TTC549 (cell line): Measurements from ENCODE around the gene CYP24A1.
"Not testable (repeated sequence)": the region's sequence is repeated elsewhere in the genome, so short reads cannot be mapped to it uniquely, and the experiment has no call there.

Experiments used
- FAIRE-seq: peaks from 2 replicates; lab custom pipeline; 2012; peaks lifted over from hg19 to GRCh38; lab: Jason Lieb, UNC

The CYP24A1 gene

GRCh38 chr20:54132612-54133433, 41.0 kb downstream of the CYP24A1 start:
- FAIRE-seq, result no peak

GRCh38 chr20:54131675-54132611, 41.8 kb downstream of the CYP24A1 start:
- no peak for FAIRE-seq

DNA sequence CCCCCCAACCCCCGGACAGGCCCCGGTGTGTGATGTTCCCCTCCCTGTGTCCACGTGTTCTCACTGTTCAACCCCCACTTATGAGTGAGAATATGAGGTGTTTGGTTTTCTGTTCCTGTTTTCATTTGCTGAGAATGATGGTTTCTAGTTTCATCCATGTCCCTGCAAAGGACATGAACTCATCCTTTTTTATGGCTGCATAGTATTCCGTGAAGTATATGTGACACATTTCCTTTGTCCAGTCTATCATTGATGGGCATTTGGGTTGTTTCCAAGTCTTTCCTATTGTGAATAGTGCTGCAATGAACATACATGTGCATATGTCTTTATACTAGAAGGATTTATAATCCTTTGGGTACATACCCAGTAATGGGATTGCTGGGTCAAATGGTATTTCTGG, 42.7 kb downstream of the CYP24A1 start:
- not testable (repeated sequence) for FAIRE-seq

GRCh38 chr20:54129350-54129749, 44.4 kb downstream of the CYP24A1 start:
- FAIRE-seq, result no peak

DNA sequence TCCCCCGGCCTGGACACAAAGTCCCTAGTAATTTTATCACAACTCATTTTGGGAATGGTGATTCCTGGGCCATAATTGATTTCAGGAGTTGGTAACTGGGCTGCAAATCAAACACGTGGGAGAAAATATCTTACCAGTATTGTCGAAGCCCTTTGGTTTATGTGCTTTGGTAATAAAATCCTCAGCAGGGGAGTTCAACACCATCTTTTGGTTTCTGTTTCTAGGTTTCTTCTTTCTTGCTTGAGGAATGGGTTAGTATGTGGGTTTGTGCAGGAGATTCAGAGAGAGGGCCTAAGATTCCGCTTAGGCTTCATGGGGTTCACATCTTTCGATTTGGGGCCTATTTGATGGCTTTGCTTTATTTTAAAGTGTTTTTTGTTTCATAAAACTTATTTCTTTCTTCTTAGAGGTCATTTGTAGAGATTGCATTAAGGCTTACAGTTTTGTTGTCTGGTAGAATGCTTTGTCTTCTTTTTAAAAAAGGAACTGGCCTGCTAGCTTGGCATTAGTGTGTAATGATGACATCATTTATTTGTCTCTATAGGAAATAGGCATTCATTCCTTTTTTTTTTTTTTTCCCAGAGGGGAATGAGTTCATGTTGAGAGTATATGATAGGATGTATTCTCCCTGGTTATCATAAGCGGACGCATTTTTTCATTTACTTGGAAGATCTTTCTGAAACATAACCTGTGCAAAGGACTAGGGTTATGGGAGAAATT, 45.8 kb downstream of the CYP24A1 start:
- FAIRE-seq, result no peak

DNA sequence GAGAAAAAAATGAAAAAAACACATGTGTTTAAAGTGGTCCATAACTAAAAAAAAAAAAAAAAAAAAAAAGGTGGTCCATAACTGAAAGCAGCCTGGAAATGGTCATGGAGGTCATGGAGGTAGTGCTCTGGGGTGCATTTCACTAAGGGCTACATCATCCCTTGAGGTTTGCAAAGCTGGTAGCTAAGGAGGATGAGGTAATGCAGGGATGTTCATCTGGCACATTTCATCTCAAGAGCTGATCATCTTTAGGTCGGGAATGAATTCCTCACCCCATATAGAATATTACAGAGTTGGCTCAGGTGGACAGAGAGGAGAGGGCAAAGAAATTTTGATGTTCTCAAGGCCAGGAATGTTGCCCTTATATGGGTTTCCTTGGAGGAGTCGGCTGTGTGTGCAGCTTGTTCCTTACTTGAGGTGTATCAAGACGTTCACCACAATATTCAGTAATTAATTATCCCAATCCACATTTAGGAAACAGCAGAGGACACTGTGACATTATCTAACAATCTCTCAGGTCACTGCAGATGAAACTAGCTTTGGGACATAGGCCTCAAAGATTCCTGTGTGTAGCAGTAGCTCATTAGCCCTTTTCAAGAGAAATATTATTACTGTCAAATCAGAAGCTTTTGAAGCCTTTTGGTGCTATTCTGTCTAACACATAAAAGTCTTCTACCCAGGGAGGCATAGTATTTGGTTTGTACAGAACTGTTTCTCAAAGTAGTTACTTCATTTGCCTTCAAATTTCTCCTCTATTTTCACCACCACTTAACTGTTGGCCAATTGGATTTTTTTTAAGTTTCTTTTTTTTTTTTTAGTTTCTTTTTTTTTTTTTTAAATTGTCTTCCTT, 46.8 kb downstream of the CYP24A1 start:
- FAIRE-seq, result no peak

- not testable (repeated sequence) for FAIRE-seq
These were observed 47.5 kb downstream of the CYP24A1 start for GRCh38 chr20:54126328-54126727.

DNA sequence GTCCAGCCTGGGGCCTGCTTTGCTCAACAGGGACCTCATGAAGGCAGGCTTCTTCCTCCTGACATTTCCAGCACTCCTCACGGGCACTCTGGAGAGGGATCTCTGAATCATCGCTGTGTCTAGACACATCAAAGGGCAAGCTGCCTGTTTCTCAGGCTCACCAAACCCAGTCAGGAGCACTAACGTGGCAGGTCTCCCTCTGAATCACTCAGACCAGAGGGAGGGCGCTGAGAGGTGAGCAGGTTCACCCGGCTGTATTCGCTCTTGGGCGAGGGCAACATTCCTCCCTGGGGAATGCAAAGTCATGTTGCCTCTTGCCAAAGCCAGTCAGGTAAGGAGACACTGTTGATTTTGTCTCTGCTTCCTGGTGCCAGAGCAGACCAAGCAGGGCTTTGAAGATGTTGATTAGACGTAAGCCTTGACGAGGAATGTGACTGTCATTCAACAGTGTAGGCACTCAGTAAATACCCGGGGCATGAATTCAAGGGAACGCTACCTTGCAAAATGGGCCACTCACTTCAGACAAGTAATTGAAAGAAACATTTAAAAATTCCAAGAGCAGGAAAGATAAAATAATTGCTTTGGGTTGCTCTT, 50.1 kb downstream of the CYP24A1 start:
- no peak for FAIRE-seq

DNA sequence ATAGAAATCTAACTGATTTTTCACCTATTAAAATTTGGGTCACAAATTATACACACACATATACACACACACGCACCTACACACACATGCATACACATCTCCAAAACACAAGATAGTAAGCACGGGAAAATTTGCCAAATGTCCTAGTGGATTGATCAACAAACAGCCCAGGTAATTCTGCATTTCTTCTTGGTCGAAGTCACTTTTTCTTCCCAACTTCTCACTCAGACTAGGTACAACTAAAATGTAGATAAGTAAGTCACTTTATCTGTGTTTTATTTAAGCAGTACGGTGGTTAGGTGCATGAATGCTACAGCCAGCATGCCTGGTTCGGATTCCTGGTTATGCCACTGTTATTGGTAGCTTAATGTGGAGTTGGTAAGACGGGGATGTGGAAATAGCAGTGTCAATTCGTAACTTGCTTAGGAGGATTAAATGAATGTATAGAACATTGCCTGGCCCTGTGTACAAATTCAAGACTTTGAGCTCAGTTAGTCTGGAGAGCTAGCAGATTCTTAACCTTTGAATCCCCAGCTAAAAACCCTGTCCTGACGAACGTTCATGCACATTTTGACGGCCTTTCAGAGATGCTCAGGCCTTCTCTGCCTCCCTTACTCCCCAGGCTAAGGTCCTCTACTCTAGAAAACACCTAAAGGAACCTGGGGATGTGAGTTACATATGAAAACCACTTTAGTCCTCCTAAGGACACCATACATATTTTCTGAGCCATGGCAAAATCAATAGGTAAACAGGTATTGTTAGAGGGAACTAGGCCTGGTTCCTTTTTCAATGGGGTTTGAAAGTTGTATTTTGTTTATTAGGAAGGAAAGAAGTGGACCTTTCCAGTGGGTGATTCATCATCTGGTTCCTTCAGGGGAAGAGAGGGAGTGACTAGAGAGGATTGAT, 50.9 kb downstream of the CYP24A1 start:
- no peak for FAIRE-seq

DNA sequence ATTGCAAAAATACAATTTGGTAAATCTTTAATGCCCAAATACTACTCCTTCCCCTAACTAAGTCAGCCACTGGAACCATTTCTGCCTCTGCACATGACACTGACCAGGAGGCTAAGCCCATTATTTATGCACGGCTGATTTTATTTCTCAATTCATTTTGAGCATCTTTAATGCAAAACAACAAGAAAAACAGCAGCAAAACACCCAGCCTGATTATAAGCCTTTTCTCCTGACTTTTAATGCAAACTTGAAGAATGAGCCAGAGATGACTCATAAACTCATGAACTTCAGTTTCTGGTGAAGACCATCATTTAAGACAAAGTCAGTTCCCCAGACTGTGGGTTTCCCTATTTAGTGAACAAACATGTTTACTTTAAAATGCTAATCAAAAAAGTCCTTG, 51.6 kb downstream of the CYP24A1 start:
- no peak for FAIRE-seq

DNA sequence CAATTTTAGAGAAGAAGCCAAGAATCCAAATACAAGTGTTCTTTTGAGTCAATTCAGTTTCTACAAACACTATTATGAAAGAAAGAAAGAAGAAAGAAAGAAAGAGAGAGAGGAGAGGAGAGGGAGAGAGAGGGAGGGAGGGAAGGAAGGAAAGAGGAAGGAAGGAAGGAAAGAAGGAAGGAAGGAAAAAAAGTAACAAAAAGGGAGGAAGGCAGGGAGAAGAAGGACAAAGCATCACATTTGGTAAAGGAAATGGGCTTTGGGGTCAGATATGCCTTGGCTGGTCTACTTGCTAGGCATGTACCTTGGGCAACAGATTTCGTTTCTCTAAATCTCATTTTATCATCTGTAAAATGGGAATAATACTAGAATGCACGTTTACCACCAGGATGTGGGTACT, 54.0 kb downstream of the CYP24A1 start:
- FAIRE-seq, result no peak

- no peak for FAIRE-seq
These were observed 55.4 kb downstream of the CYP24A1 start for GRCh38 chr20:54118220-54119001.

DNA sequence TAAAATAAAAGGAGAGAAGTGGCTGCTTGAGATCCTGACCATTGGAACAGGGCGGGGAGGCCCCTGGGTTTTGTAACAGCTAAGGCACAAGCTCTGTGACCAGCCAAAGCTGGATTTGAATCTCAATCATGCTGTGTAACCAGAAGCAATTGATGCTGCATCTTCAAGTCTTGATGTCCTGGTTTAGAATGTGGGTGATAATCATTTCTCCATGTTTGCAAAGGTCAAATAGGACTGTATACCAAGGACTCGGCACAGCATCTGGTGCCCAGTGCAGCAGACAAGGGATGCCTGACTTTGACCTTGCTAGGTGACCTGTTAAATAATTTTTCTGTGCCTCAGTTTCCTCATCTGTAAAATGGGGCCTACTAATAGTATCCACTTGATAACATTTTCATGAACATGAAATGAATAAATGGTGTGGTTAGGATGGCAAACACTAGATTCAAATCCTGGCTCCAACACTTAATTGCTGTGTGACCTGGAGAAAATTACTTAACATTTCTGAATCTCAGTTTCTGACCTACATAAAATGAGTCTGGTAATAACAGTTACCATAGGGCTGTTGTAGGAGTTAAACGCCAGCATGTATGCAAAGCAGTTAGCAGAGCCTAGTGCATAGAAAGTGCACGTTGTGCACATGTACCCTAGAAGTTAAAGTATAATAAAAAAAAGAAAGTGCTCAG, 57.1 kb downstream of the CYP24A1 start:
- no peak for FAIRE-seq

GRCh38 chr20:54115172-54115854, 58.5 kb downstream of the CYP24A1 start:
- FAIRE-seq, result no peak

DNA sequence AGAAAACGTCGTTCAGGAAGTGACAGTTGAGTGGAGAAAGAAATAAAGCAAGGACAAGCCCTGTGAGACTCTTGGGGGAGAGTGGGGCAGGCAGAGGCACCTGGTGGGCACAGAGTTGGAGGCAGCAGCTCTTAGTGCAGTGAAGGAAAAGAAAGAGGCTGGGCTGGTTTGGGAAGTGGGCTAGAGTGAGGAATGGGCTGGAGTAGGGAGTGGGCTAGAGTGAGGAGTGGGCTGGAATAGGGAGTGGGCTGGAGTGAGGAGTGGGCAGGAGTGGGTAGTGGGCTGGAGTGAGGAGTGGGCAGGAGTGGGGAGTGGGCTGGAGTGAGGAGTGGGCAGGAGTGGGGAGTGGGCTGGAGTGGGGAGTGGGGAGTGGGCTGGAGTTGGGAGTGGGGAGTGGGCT, 59.7 kb downstream of the CYP24A1 start:
- FAIRE-seq, result no peak

DNA sequence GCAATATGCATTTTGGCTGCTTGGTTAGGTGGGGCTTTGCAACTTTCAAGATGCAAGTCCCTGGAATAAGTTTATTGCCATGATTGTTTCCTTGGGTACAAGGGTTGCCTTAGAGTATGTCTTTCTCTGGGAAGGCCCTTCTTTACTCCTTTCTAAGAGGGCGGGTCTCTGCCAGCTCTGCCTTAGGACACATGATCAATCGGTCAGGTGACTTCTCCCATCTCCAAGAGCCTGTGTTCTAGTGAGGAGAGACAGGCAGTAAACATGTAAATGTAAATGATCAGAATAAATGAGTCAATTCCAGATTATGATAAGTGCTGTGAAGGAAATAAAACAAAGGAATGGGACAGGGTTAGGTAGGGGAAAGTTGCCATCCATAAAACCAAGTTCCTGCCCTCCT, 60.2 kb downstream of the CYP24A1 start:
- no peak for FAIRE-seq

DNA sequence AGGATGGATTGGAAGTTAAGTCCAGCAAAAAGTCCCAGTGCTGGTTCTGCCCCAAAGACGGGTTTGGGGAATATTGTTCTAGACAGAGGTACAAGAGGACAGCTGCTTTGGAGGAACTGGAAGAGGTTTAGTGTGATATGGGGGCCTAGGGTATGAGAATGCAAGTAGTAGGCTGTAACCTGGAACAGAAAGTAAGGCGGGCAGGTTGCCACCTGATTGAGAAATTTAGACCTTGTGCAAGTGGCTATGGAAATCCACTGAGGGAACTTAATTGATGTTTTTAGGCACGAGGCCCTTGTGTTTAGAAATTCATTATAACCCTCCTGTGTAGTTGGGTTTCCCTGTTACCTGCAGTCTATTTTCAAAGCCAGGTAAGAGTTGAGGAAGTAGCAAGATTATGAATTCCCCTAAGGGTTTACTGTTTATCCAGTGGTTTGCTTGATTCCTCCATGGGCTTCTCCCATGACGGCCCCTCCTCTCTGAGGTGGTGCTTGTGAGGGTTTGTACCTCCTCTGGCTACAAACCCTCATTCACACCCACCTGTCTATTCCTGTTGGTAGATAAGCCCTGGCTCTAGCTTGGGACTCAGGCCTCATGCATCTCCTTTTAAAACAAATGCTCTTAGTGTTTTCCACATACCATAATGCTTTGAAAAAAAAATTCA, 61.4 kb downstream of the CYP24A1 start:
- no peak for FAIRE-seq

- no peak for FAIRE-seq
These were observed 62.3 kb downstream of the CYP24A1 start for GRCh38 chr20:54111460-54111859.
